KOPT-K1 (cell line): ENCODE results near the gene RNF4.
A peak's percentile ranks its signal among the peaks of the same experiment; 100 is the strongest.
"Not testable (repeated sequence)": the region's sequence is repeated elsewhere in the genome, so short reads cannot be mapped to it uniquely, and the experiment has no call there.

ENCODE experiments used
- H3K27ac ChIP-seq: fragments of 200-600 bp; sonication (generic); 2 replicates; pipeline ENCODE4 v1.5.1; 2016; ENCODE audit warnings: antibody characterized with exemption, mild to moderate bottlenecking, low read depth, low read length; ENCODE audit not compliant: poor library complexity, severe bottlenecking
- H3K36me3 ChIP-seq: fragments of 200-600 bp; sonication (generic); 2 replicates; pipeline ENCODE4 v1.5.1; 2017; ENCODE audit warnings: antibody characterized with exemption, mild to moderate bottlenecking, low read length, moderate library complexity; ENCODE audit not compliant: insufficient read depth
- H3K9me3 ChIP-seq: fragments of 200-600 bp; sonication (generic); 2 replicates; pipeline ENCODE4 v1.5.1; 2017; ENCODE audit warnings: antibody characterized with exemption, low read length, mild to moderate bottlenecking; ENCODE audit not compliant: insufficient read depth, poor library complexity, severe bottlenecking

The RNF4 gene

DNA sequence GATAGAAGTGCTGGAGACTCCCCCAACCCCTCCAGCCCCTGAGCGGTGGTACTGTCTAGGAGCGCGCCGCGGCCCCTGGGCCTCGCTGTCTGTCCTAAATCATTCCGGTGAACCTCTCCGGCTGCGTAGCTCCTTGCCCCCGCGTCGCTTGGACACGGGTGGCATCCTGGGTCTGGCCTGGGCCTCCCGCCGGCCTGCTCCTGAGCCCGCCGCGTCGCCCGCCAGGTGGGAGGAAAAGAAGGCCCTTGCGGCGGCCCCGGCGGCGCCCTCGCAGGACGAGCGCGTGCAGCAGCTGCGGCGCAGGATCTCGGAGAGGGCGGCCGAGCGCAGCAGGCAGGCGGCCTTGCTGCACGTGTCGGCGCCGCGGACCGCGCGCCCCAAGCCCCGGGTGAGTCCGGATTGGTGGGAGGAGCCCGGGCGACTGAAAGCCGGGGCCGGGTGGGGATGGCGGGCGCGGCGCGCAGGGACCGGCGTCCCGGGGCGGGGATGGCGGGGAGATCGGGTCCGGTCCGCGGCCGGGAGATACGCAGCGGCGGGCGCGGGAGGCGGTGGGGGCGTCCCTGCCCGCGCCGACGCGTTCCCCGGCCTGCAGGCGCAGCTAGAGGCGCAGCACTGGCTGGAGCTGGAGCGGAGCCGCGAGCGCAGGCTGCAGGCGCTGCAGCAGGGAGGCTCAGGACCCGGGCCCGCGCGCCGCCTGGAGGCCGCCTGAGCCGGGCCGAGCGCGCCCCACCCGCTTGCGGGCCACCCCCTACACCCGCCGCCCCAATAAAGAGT lies 6.5 kb upstream of the RNF4 start:
- no peak overlapping the region for H3K27ac ChIP-seq
- no peaks in the 10 kb centered on the region for H3K36me3 ChIP-seq
- no peaks in the 10 kb centered on the region for H3K9me3 ChIP-seq

GRCh38 chr4:2462992-2463762 lies 5.7 kb upstream of the RNF4 start:
- Histone ChIP-seq H3K9me3 (no peaks in the 10 kb centered on the region), H3K36me3 (no peaks in the 10 kb centered on the region), H3K27ac (no peak overlapping the region)

- no peaks in the 10 kb centered on the region for H3K9me3 ChIP-seq
- no peaks in the 10 kb centered on the region for H3K36me3 ChIP-seq
- H3K27ac ChIP-seq, result no peak overlapping the region
Measured at GRCh38 chr4:2465032-2465431, 3.9 kb upstream of the RNF4 start.

- H3K36me3 ChIP-seq, H3K9me3 ChIP-seq, H3K27ac ChIP-seq: not testable (repeated sequence)
Measured at GRCh38 chr4:2465544-2465943, 3.4 kb upstream of the RNF4 start.

- H3K36me3 ChIP-seq, result peaks cover 38% of the 10 kb centered on the region
- H3K27ac ChIP-seq, result peak overlapping the region; percentile 94
Measured at GRCh38 chr4:2469192-2469984, 482 bp downstream of the RNF4 start.

DNA sequence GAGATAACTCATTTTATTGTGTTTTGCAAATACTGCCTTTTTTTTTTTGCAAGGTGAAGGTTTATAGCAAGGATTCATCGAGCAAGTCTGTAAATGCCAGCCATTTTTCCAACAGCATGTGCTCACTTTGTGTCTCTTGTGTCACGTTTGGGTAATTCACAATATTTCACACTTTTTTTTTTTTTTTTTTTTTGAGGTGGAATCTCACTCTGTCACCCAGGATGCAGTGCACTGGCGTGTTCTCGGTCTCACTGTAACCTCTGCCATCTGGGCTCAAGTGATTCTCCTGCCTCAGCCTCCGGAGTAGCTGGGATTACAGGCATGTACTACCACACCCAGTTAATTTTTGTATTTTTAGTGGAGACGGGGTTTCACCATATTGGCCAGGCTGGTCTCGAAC lies 1.9 kb downstream of the RNF4 start:
- Histone ChIP-seq H3K36me3 (peaks cover 52% of the 10 kb centered on the region), H3K27ac (peak overlapping the region; percentile 94), H3K9me3 (no peaks in the 10 kb centered on the region)

More at GRCh38 chr4:2469192-2469984, 482 bp downstream of the RNF4 start:
- H3K9me3 ChIP-seq, result no peaks in the 10 kb centered on the region

- peaks cover 66% of the 10 kb centered on the region for H3K36me3 ChIP-seq
- H3K27ac ChIP-seq, result no peak overlapping the region
- no peaks in the 10 kb centered on the region for H3K9me3 ChIP-seq
Measured at GRCh38 chr4:2472187-2472586, 3.3 kb downstream of the RNF4 start.

GRCh38 chr4:2478229-2478628 lies 9.3 kb downstream of the RNF4 start:
- Histone ChIP-seq H3K9me3 (no peaks in the 10 kb centered on the region), H3K27ac (no peak overlapping the region), H3K36me3 (peaks cover 98% of the 10 kb centered on the region)

GRCh38 chr4:2480649-2481048 lies 11.7 kb downstream of the RNF4 start:
- H3K36me3 ChIP-seq, result peaks cover 94% of the 10 kb centered on the region
- no peak overlapping the region for H3K27ac ChIP-seq
- H3K9me3 ChIP-seq, result no peaks in the 10 kb centered on the region

GRCh38 chr4:2482192-2482591 lies 13.3 kb downstream of the RNF4 start:
- Histone ChIP-seq H3K36me3 (peaks cover 86% of the 10 kb centered on the region), H3K9me3 (no peaks in the 10 kb centered on the region), H3K27ac (no peak overlapping the region)

- H3K27ac ChIP-seq, result no peak overlapping the region
- peaks cover 84% of the 10 kb centered on the region for H3K36me3 ChIP-seq
- H3K9me3 ChIP-seq, result no peaks in the 10 kb centered on the region
Measured at GRCh38 chr4:2482693-2483092, 13.8 kb downstream of the RNF4 start.

- H3K9me3 ChIP-seq, result no peaks in the 10 kb centered on the region
- H3K27ac ChIP-seq, result no peak overlapping the region
- peaks cover 84% of the 10 kb centered on the region for H3K36me3 ChIP-seq
Measured at GRCh38 chr4:2483237-2483636, 14.3 kb downstream of the RNF4 start.

GRCh38 chr4:2484185-2484584 lies 15.3 kb downstream of the RNF4 start:
- H3K27ac ChIP-seq, result no peak overlapping the region
- H3K9me3 ChIP-seq, result no peaks in the 10 kb centered on the region
- peaks cover 84% of the 10 kb centered on the region for H3K36me3 ChIP-seq

- H3K27ac ChIP-seq, result no peak overlapping the region
- H3K36me3 ChIP-seq, result peaks cover 84% of the 10 kb centered on the region
- no peaks in the 10 kb centered on the region for H3K9me3 ChIP-seq
Measured at GRCh38 chr4:2484993-2485392, 16.1 kb downstream of the RNF4 start.

DNA sequence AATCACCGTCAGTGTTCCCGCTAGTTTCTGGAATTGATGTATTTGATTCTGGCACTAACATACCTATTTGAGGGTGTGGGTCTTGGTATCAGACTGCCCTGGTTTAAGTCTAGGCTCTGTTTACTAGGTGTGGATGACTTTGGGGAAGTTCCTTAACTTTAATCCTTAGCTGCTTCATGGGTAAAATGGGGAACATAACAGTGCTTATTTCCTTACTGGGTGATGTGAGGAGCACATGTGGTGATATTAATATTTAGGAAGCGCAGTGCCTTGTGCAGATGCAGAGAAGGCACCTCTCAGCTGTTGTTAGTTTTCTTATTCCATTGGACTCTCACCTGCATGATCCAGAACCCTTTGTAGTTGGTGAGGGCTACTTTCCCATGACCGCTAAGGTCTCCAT lies 17.1 kb downstream of the RNF4 start:
- Histone ChIP-seq H3K36me3 (peaks cover 84% of the 10 kb centered on the region), H3K27ac (no peak overlapping the region), H3K9me3 (no peaks in the 10 kb centered on the region)
